GM11168 (cell line): ENCODE results near the gene ATG7.

Experiments used
- in situ Hi-C: fragments of 300-500 bp; cut with MboI; formaldehyde crosslinking; loops from one replicate; pipeline ENCODE4 v1.12.0; 2022; ENCODE audit warnings: low sequenced_read_pairs; ENCODE audit not compliant: unreplicated experiment

Gene ATG7

DNA sequence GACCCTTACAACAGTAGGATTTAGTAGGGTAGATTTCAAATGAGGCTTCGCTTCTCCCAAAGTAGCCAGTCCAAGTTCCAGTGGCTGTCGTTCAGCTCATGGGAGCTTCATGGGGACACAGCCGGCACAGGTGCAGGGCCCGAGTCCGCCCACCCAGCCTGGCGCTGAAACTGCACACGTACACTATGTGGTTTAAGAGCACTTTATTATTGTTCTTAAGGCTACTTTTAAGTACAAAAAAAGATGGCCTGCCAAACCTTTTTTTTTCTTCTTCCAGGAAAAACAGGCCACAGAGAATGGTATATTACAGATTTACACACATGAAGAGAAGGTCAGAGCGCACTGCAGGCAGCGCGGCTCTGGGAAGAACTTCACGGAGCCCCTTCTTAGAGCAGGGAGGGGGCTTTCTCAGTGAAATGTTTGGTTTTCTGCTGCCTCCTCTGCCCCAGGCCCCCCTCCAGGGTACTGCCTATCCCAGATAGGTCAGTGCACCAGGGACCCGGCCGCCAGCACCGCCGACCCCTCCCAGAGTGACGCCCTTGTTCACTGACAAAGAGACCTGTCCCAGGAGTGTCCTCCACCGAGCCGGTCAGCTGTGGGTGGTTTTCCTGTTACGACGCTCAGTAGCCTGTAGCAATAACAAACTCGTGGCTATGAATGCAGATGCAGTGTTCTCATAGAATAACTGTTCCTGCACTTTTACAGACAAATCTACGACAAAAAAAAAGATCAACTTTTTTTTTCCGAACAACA, 283.9 kb downstream of the ATG7 start:
- in situ Hi-C loops, result no loop called here

- in situ Hi-C loops, result no loop called here
These were observed 284.9 kb downstream of the ATG7 start for GRCh38 chr3:11556851-11557644.

- in situ Hi-C loops, result no loop called here
These were observed 285.8 kb downstream of the ATG7 start for GRCh38 chr3:11558002-11558401.

GRCh38 chr3:11558411-11558903, 286.3 kb downstream of the ATG7 start:
- in situ Hi-C loops, result no loop called here

DNA sequence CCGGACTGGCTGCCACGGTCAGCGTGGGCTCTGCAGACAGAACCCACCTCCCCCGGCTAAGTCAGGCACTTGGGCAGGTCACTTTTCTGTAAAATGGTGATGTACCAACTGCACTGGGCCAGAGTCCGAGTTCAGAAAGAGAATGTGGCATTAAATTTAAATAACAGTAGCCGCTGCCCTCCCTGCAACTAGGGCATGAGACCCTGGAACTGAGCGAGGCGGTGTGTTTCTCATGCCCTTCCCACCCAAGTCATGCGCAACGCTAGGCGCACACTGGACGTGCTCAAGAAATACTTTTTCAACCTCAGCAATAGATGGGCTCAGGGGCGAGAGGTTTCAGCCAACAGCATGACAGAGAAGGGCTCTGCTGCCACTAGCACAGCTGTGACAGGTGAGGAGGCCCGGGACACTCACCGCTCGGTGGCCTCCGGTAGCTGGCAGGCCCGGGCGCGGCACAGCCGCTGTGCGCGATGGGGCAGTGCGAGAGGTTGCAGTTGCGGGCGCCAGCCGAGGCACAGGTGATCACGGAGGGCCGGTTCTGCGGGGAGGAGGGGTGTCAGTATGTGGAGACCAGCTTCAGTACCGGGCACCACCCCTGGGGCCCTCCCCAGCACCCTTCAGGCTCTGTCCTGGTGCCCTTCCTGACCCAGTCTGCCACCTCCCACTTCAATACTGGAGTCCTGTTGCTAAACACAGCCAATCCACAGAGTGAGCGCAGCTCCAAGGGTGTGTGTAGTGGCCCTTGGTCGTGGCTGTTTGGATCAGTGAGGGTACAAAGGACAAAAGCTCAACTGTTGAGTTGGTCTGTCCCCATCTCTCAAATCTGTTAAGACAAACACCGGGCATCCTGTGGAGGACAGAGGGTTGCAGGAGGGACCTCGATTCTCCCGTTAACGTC, 287.0 kb downstream of the ATG7 start:
- in situ Hi-C loops, result no loop called here

DNA sequence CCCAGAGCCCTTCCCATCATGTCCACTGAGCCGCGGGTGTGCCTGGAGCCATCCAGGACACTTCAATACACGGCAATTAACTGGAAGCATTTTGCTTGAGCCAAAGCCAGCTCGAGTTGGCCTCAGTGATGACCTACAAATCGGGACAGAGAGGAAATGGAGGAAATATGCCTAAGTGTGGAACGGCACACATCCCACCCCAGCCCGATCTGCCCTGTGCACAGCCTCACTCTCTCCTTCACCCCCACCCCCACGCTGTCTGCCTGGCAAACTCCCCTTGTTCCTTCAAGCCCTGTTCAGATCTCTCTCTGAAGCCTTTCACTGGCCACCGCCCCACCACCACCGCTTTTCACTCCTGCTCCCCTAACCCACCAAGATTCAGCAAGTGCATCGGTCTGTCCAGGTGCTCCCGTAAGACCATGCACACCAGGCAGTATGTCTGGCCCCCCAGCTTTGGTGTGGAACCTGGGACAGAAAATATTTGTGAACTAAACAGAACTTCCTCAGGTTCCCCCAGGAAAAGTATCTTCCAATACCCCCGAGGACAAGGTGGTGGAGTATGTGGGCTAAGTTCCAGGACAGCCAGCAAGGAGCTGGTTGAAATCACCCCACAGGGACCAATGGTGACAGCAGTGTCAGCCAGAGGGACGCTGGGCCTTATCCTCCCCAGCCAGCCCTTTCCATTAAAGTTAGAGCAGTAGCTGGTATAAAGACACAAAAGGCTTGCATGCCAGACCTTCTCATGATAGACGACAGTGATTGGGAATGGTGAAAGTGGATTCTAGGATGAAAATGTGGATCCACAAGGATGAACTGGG, 287.8 kb downstream of the ATG7 start:
- in situ Hi-C loops, result no loop called here

DNA sequence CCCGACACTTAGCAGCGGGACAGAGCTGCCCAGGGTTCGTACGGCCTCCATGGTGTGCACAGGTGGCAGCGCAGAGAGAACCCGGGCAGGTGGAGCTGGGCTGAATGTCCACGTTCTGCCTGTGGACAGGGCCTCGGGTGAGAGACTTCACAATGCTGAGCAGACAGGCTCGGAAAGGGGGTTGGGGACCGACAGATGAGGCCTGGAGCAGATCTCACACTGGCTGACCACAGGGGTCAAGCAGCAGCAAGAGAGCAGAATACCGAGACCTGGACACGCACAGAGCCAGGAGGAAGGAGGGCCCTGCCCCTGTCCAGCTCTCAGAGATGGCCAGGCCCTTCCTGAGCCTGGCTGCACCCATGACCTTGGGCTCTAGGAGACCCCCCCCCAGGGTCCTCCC, 288.5 kb downstream of the ATG7 start:
- in situ Hi-C loops, result no loop called here

GRCh38 chr3:11562277-11562881, 290.2 kb downstream of the ATG7 start:
- in situ Hi-C loops, result no loop called here

DNA sequence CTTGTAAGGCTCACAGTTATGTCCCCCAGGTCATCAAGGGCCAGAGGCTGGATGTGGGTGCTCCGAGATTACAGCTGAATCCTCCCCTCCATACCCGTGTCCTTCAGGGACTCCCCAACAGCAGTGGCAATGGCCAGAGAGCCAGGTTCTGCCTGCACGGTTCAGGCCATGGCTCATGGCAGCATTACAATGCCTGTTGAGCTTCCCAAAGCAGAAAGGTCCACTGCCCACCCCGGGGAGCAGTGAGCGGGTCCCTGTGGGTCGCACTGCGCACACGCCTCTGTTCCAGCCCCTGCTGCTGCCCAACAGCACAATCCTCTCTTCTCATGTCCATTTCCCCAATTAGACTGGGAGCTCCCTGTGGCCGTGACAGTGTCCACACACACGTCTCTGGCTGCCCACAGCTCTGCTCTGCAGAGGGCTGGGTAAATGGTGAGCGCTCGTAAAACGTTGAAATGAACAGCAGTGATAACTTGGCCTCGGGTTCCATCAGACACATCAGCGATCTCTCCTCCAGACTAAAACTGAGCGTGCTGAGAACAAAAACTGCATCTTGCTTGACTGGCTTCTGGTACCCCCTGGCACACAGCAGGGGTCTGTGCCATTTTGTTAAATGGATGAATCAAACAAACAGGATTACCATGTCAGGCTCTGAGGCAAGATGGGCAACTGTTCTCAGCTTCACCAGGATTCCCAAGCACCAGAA, 291.1 kb downstream of the ATG7 start:
- in situ Hi-C loops, result no loop called here

DNA sequence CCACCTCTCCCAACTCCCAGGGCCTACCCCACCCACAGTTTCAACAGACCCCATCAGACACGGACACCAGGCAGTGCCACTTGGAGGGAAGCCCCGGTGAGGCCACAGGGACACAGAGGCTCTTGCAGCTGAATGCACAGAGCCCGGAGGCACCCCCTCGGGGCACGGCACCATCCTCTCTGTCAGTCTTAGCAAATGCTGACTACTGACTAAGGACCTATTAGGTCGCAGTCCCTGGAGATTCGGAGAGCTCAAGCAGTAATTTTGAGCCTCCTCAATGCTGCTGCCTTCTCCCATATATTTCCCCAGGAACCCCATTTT, 291.6 kb downstream of the ATG7 start:
- in situ Hi-C loops, result no loop called here

GRCh38 chr3:11564577-11565001, 292.4 kb downstream of the ATG7 start:
- in situ Hi-C loops, result no loop called here

- in situ Hi-C loops, result no loop called here
These were observed 292.9 kb downstream of the ATG7 start for GRCh38 chr3:11565072-11565471.

DNA sequence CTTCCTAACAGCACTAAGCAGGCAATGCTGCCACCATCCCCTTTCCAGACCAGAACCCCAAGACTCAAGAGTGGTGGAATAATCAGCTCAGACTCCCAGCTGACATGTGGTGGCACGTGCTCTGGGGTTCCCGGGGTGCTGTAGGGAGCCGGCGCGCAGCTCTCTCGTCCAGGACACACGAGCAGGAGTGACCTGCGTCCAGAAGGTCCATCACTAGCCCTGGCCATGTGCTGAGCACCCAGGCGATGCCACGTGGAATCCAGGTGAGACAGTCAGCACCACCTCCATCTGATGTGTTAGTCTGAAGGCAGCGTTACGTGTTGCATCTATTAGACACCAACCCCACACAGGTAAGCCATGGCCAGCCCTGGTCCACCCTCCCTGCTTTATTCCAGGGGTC, 293.3 kb downstream of the ATG7 start:
- in situ Hi-C loops, result no loop called here

DNA sequence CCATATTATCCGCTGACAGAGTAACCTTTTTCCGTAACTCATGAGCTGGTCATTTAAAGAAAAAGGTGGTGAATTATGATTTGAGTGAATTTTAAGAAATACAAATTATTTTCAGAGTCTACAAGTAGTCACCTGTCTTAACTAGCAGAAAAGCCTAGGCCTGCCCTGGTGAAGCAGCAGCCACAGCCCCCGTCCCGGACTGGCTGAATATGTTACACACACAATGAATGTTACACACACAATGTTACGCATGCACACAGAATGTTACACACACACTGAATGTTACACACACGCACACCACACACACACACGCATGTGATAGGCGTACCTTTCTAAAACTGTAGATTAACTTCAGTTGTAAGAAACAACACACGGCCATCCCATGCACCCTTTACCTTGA, 293.7 kb downstream of the ATG7 start:
- in situ Hi-C loops, result no loop called here

DNA sequence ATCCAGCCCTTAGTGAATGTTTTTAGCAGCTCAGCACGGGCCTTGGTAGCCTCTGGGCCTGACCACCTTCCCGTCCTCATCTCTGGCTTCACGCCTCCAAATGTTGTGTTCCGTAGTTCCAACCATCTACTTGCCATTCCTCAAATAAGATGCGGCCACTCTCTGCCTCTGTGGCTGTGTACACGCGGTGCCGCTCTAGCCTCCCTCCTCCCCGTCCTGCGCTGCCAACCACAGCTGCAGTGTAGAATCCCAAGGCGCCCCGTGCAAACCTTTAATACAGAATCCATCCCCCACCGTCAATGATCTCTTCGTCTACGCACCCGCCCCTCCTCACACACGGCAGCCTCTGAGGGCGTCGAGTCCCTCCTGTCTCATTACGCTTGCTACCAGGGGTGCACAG, 294.3 kb downstream of the ATG7 start:
- in situ Hi-C loops, result no loop called here

- in situ Hi-C loops, result no loop called here
These were observed 294.7 kb downstream of the ATG7 start for GRCh38 chr3:11566916-11567315.

DNA sequence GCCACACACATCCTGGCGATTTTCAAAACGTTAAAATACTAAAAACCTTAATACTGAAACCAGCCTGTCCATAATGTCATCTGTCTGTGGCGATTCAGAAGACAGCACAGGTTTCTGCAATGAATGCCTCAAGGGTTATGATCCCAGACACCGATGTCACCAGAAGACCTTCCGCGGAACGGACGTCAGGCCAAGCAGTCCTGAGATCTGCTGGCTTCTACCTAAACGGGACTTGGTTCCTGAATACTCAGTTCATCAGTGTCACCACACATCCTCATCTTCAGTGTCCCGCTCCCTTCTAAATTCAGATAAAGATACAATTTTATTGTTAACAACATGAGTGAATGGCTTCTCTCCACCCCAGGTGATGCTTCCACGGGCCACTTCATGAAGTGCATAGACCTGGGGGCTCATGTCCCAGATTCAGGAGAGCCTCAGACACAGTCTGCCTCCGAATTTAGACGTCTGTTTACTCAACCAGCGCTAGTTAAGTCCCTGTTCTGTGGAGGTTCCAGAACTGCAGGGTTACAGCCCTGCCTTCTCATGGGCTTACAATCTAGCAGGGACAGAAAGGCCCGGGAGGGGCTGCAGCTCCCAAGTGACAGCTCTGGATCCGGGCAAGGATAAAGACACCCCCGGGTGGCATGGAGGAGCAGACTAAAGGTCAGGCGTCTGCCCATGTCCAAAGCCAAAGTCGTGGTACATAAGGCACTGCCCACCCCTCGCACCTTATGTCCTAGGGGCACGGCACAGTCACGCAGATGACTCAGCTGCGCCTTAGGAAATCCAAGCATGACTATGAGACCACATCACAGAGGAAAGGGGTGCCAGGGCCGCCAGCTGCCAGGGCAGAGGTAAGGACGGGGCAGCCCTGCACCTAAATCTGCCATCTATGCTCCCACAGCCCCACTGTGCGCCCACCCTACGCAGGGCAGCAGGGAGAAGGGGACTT, 295.6 kb downstream of the ATG7 start:
- in situ Hi-C loops, result no loop called here
